ENCODE results near the gene STPG4.
"Not testable (repeated sequence)": the region's sequence is repeated elsewhere in the genome, so short reads cannot be mapped to it uniquely, and the experiment has no call there.

The STPG4 gene

DNA sequence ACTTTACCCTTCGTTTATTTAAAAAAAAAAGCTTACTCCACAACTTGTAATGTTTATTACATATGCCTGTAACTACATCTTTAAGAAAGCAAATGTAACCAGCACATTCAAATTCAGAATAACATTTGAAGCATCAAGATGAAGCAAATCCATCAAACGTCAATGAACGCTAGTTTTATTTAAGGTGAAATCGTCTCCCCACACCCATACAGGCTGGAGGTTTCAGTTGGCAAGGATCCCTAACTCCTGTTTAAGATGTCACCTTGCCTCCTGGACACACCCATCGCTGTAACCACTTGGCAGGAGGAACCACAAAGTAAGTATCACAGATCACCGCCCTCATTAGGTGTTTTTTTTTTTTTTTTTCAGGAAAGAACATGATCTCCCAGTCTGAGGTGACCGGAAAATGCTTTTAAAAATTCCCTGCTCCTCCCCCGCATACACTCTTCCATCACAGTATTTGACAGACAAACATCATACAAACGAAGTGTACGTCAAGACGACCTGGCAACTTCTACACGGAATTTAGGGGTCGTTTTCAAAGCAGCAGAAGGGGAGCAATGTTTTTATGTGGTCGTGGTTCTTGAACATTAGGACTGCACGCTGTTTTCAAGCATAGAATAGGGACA is 19.7 kb upstream of the STPG4 start:
- DNase-seq = peak in 1 of 42 donors; percentile 30
- intact Hi-C loops (cut with DNase I) = no loop called here

DNA sequence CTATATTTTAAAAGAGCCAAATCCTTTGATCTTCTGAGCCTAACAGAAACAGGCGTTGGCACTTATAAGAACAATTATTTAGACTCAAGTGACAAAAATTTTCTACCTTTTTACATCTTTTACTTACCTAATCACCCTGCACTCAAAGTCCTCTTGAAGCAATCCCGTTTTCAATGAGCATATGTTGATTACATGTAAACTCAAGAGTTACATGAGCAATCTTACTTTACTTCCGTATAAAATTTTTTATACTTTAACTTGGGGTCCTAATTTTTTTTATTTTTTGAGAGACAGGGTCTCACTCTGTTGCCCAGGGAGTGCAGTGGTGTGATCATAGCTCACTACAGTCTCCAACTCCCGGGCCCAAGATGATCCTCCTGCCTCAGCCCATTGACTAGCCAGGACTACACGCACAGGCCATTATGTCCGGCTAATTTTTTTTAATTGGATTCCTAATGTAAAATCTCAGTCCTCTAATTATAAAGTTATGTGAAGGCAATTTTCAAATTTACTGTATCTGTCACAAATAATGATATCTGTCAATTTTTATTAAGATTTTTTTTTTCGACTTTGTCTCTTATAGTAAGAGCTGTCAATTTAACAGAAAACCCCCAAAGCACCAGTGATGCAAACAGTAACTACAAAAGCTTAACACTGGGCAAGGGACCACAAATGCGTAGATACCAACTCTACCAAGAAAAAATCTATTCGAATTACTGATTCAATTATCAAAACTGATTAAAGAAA is 19.1 kb upstream of the STPG4 start:
- intact Hi-C loops (cut with DNase I) = no loop called here
- peak in 1 of 42 donors; percentile 28 for DNase-seq

DNA sequence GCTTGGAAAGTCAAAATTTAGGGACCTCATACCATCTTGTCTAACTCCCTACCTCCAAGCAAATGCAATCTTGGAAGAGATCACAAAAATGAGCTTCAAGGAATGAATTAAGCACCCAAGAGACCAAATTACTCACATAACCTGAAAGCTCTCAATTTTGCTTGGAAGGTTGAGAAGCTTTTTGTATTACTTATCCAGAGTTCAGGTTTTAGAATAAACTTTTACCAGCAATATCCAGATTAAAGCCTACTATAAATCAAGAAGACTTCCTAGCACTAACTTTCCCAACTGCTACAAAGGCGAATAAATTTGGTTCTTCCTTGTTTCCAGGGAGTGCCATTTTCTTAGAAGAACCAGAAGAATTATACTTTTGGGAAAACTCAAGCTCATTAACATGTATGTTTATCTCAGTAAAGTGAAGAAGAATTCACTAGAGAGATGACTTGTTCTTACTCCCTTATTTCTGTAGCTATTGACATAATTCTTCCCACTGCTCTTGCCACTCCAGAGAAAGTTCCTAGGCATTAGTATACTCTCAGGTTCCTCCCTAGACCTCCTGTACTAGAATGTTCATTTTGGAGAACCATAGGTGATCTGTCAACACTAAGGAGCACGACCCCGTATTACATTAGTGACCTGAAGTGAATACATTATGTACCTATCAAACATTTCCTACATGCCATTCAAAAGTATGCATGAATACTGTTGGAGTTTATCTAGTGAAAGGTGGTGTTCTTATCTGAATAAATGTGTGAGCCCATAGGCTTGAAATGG is 18.0 kb upstream of the STPG4 start:
- DNase-seq = no peak
- intact Hi-C loops (cut with DNase I) = no loop called here

GRCh38 chr2:47172156-47172921 is 17.2 kb upstream of the STPG4 start:
- intact Hi-C loops (cut with DNase I) = no loop called here
- peak in 2 of 42 donors; percentile 13 to 65 for DNase-seq

DNA sequence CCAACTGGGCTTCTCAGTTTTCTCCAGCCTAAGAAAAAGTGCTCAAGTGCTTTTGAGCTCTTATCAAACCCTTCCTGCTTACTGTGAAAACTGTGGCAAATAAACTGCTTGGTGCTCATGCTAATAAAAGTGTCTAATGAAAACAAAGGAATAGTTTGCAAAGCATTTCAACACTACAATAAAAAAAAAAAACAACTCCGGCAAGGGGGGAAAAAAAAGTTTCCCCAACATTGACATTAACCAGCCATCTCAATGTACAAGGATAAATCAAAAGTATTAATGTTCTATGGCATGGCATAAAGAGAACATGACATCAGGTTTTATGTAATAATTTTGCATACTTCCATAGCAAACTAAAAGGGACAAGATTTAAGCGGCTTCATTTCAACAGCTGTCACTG is 14.7 kb upstream of the STPG4 start:
- intact Hi-C loops (cut with DNase I) = no loop called here
- no peak for DNase-seq

DNA sequence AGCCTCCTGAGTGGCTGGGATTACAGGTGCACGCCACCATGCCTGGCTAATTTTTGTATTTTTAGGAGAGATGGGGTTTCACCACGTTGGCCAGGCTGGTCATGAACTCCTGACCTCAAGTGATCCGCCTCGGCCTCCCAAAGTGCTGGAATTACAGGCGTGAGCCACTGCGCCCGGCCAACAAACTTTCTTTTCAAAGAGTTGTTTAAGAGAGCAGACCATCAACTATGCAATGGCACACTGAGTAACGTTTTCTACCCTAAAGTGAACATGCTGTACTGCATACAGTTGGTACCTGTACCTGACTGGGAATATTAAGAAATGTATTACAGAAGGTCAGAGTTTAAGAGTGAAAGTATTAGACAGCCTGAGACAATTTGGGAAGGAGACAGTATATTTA is 13.8 kb upstream of the STPG4 start:
- DNase-seq; intact Hi-C loops (cut with DNase I): not testable (repeated sequence)

DNA sequence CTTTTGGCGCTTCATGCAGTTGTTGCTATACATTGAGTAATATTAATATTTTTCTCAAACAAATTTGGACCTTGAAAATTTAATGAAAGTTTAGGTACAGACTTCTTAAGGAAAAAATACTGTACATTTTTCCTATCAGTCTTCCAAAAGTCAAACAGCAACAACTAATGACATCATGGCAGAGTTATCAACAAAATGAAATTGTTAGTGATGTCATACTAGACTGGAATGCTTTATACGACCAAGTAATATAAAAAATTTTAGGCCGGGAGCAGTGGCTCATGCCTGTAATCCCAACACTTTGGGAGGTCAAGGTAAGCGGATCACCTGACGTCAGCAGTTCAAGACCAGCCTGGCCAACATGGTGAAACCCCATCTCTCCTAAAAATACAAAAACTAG is 12.0 kb upstream of the STPG4 start:
- intact Hi-C loops (cut with DNase I) = no loop called here
- no peak for DNase-seq

- intact Hi-C loops (cut with DNase I) = no loop called here
Observed at GRCh38 chr2:47165001-47165555, 10.0 kb upstream of the STPG4 start.

GRCh38 chr2:47162780-47163179 is 7.7 kb upstream of the STPG4 start:
- no peak for DNase-seq
- intact Hi-C loops (cut with DNase I) = no loop called here

More at GRCh38 chr2:47165001-47165555, 10.0 kb upstream of the STPG4 start:
- no peak for DNase-seq

- DNase-seq = no peak
- intact Hi-C loops (cut with DNase I) = no loop called here
Observed at GRCh38 chr2:47161475-47161874, 6.4 kb upstream of the STPG4 start.

DNA sequence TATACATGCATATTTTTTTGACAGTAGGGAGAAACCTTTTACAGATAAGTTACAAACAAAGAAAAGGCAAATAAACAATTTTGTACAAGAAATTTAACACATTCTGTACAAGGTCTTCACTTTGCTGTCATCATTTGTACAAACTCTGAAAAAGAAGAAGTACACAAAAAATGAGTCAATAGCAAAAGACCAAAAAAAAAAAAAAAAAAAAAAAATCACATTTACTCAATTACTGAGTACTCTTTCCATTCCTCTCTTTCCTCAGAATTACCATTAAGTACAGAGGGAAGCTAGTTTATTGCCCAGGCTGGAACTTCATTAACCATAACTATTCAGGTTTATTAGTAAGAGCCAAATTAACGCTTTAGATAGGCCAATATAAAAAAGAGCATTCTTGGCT is 5.6 kb upstream of the STPG4 start:
- intact Hi-C loops (cut with DNase I) = no loop called here
- DNase-seq = no peak

- intact Hi-C loops (cut with DNase I) = no loop called here
- no peak for DNase-seq
Observed at GRCh38 chr2:47160211-47160610, 5.1 kb upstream of the STPG4 start.

GRCh38 chr2:47159627-47160026 is 4.5 kb upstream of the STPG4 start:
- no peak for DNase-seq
- intact Hi-C loops (cut with DNase I) = no loop called here

DNA sequence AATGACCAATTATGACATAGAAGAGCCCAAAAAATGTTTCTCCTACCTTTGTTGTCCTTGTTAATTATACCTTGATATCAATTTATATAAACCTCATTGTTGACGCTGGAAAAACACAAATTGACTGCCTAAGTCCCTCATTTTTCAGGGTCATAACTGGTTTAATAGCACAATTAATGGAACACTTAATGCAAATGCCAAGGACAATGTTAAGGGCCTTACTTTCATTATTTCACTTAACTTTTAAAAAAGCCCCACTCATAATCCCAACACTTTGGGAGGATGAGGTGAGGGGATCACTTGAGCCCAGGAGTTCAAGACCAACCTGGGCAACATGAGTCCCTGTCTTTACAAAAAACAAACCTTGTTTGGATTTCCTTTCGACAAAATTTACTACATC is 3.5 kb upstream of the STPG4 start:
- no peak for DNase-seq
- intact Hi-C loops (cut with DNase I) = no loop called here

DNA sequence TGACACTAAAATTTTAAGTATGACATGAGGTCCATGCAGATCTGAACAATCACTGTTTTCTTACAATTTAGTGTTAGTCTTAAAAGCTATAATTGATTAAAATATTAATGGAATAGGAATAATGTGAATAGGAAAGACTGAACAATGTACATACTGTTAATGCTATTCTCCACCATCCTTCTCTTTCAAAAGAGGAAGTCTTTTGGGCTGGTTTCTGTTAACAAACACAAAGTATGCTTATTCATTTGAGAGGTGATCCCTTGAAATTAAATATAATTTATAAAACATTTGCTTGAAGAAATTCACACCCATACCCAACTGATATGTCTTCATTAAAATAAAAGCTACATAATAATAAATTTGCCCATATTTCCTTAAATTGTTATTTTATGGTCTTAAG is 2.3 kb downstream of the STPG4 start:
- intact Hi-C loops (cut with DNase I) = no loop called here
- DNase-seq = no peak

DNA sequence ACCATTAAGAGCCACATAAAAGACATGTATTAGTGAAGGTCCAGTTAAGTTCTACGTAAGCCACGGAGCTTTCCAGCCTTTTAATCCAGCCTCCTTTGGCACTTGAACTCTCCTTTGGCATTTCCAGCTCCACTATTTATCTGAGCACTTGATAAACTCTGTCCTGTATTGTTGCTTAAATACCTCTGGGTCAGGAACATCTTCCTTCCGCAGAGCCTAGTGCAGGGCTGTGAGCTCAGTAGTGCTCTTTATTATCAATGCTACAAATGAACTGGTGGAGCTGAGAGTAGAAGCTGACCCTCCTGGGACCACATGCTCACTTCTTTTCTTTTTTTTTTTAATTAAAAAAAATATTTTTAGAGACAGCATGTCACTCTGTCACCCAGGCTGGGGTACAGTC is 4.9 kb downstream of the STPG4 start:
- intact Hi-C loops (cut with DNase I) = no loop called here

DNA sequence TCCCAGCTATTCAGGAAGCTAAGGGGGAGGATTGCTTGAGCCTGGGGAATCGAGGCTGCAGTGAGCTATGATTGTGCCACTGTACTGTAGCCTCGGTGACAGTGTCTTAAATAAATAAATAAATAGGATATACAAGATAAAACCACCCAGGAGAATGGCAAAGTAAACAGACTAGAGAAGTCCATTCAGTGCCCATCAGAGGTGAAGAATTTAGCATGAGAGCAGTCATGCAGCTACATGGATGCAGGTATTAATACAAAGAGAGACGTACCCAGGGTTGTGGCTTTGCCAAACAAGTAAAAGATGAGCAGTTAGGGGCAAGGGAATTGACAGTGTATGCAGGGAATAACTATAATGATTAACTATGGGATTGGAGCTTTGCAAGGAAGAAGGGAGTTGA is 8.1 kb downstream of the STPG4 start:
- intact Hi-C loops (cut with DNase I) = no loop called here
- DNase-seq = no peak

More for the DNA sequence above, 4.9 kb downstream of the STPG4 start:
- no peak for DNase-seq

DNA sequence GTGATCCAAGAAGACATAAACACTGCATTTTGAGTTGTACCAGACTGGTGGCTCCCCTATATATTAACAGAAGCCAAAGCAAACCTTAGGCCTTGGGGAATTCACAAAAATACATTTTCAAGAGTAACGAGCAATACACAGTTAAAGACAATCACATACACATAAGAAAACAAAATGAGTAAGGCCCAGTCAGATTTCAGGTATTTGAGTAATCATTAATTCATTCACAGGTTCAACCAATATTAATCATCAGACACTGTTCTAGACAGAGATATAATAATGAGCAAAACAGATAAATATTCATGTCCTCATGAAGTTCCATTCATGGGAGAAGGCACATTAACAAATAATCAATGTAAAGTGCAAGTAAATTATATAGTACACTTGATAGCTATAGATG is 9.6 kb downstream of the STPG4 start:
- no peak for DNase-seq

GRCh38 chr2:47141520-47141919 is 13.6 kb downstream of the STPG4 start:
- DNase-seq = no peak
- intact Hi-C loops (cut with DNase I) = no loop called here

More for the DNA sequence above, 9.6 kb downstream of the STPG4 start:
- intact Hi-C loops (cut with DNase I) = no loop called here

Measured in head of caudate nucleus (tissue), 42 donors.